HepG2 (cell line): ENCODE results near the gene SUN5. TPM values are rescaled to one million over a fixed set of nuclear protein-coding genes. Genes with fewer than 3 reads are reported as not detected.
A peak's percentile ranks its signal among the peaks of the same experiment; 100 is the strongest.

Experiments
- FUBP1 ChIP-seq: sonication (generic); formaldehyde crosslinking; IDR thresholded peaks from 2 replicates; pipeline ENCODE4 v1.5.1; 2020; ENCODE audit warnings: missing genetic modification reagents, mild to moderate bottlenecking, borderline replicate concordance
- NFAT5 ChIP-seq: sonication (generic); formaldehyde crosslinking; IDR thresholded peaks from 2 replicates; pipeline ENCODE4 v1.4.0; 2020; ENCODE audit warnings: missing genetic modification reagents
- NFRKB ChIP-seq: fragments of 450-650 bp; IDR thresholded peaks from 2 replicates; pipeline ENCODE4 v1.6.1; 2017
- TIGD3 ChIP-seq: sonication (generic); formaldehyde crosslinking; IDR thresholded peaks from 2 replicates; pipeline ENCODE4 v1.5.1; 2020; ENCODE audit warnings: mild to moderate bottlenecking, missing genetic modification reagents, borderline replicate concordance
- ZNF225 ChIP-seq: sonication (generic); formaldehyde crosslinking; IDR thresholded peaks from 2 replicates; pipeline ENCODE4 v1.4.0; 2020; ENCODE audit warnings: mild to moderate bottlenecking, missing genetic modification reagents
- ZNF337 ChIP-seq: sonication (generic); formaldehyde crosslinking; IDR thresholded peaks from 2 replicates; pipeline ENCODE4 v1.5.1; 2020; ENCODE audit warnings: missing genetic modification reagents, low read depth, mild to moderate bottlenecking, borderline replicate concordance
- ZNF382 ChIP-seq: sonication (generic); formaldehyde crosslinking; IDR thresholded peaks from 2 replicates; pipeline ENCODE4 v1.5.0; 2020; ENCODE audit warnings: missing genetic modification reagents, mild to moderate bottlenecking, borderline replicate concordance
- ZNF646 ChIP-seq: sonication (generic); formaldehyde crosslinking; IDR thresholded peaks from 2 replicates; pipeline ENCODE4 v1.9.0; 2021; ENCODE audit warnings: mild to moderate bottlenecking, missing genetic modification reagents
- ZNF749 ChIP-seq: sonication (generic); formaldehyde crosslinking; IDR thresholded peaks from 2 replicates; pipeline ENCODE4 v1.8.0; 2022; ENCODE audit warnings: mild to moderate bottlenecking, missing genetic modification reagents, moderate library complexity, borderline replicate concordance
- ZXDC ChIP-seq: sonication (generic); formaldehyde crosslinking; IDR thresholded peaks from 2 replicates; pipeline ENCODE4 v1.5.0; 2020; ENCODE audit warnings: mild to moderate bottlenecking, missing genetic modification reagents
- polyA plus RNA-seq, 8 experiments: library from polyadenylated mRNA; depleted of rRNA in 3 of 8; stranded (reverse) in 7 of 8; unstranded in 1 of 8; fragments of >200 nt; fragmentation: Illumina TruSeq in 4 of 8; extraction: Trizol in 4 of 8; gene quantifications; 2 replicates each; pipeline versions ENCODE4 v1.2.1 to v1.2.3, GENCODE V29; 2011 to 2016; ENCODE audit warnings: low read depth in 4 of 8, missing spikeins in 1 of 8, mixed read lengths in 1 of 8; ENCODE audit not compliant: insufficient read depth in 1 of 8
- total RNA-seq, 5 experiments: library from RNA; depleted of rRNA; stranded (reverse); fragments of >200 nt; fragmentation: Illumina TruSeq; extraction: Trizol; gene quantifications; 2 replicates each; pipeline ENCODE4 v1.2.3, GENCODE V29; 2016; ENCODE audit warnings: low read depth in 1 of 5

Gene SUN5
- total and polyA plus RNA-seq, 2 of the 13 experiments (the other 11 are each of a cell fraction or from before 2014, with no cell fraction given): not detected

GRCh38 chr20:33025318-33025876, 21.2 kb upstream of the SUN5 start (continued):
- TF ChIP-seq ZXDC (CRISPR knock-in tag) (peak; percentile 41; the same call in 1 of the 2 replicates), ZNF749 (CRISPR knock-in tag) (no peak), NFAT5 (CRISPR knock-in tag) (no peak), FUBP1 (CRISPR knock-in tag) (0 out of 2 replicates have a peak, but pooled peaks have one; percentile 23), ZNF337 (no peak), NFRKB (no peak), ZNF225 (CRISPR knock-in tag) (no peak), TIGD3 (CRISPR knock-in tag) (no peak), ZNF646 (CRISPR knock-in tag) (no peak), ZNF382 (CRISPR knock-in tag) (no peak)
